K562 (cell line): ENCODE measurements around the gene GPHA2. TPM values are rescaled to one million over a fixed set of nuclear protein-coding genes. Genes with fewer than 3 reads are reported as not detected.

Experiments used
- ATAC-seq: fragments of 200-7000 bp; cut with Tn5 transposase; 3 replicates; pipeline ENCODE4 v1.9.1; 2020; ENCODE audit warnings: moderate library complexity
- BruUV-seq: library from RNA; stranded (reverse); fragments of 400-500 nt; replicated peaks from 2 replicates; lab custom pipeline; 2021; lab: Mats Ljungman, UMichigan
- CTCF ChIA-PET: fragments of 300-600 bp; formaldehyde crosslinking; extraction: SDS; loops from one replicate; lab custom pipeline; 2021; ENCODE audit warnings: low intra/inter-chr PET ratio; lab: Yijun Ruan, JAX
- POLR2A ChIA-PET: fragments of 300-600, 350-650 bp; sonication (Branson Sonifier 250); formaldehyde crosslinking; extraction: SDS; loops from one replicate; lab custom pipeline; 2021; ENCODE audit warnings: antibody characterized with exemption, inconsistent platforms; lab: Yijun Ruan, JAX
- DNase-seq, 4 experiments: peaks; one replicate each; pipeline versions ENCODE4 v3.0.0 to v3.0.0-alpha.2; 2011 to 2018; ENCODE audit warnings: low spot score in 3 of 4, mixed read lengths in 3 of 4; ENCODE audit errors: extremely low read depth in 1 of 4
- FAIRE-seq: peaks from 2 replicates; lab custom pipeline; 2011; peaks lifted over from hg19 to GRCh38; lab: Jason Lieb, UNC
- H2AFZ ChIP-seq: 2 replicates; pipeline ENCODE4 v1.6.0; 2011; ENCODE audit warnings: low read depth, low read length, control low read depth, inconsistent platforms
- H3K27ac ChIP-seq: fragments of 200-600 bp; 3 replicates; pipeline ENCODE4 v1.8.0; 2011; ENCODE audit warnings: low read depth, mild to moderate bottlenecking, control low read depth, inconsistent platforms, low read length, moderate library complexity, mixed read lengths; ENCODE audit errors: extremely low read depth
- H3K27me3 ChIP-seq, 2 experiments: fragments of 300-600 bp in 1 of 2; 2 replicates in 1 of 2; 3 replicates in 1 of 2; pipeline versions ENCODE4 v1.6.0 to v1.8.0; 2011; ENCODE audit warnings: inconsistent platforms in 2 of 2, low read length in 2 of 2, mild to moderate bottlenecking in 1 of 2, mixed read lengths in 1 of 2, moderate library complexity in 1 of 2; ENCODE audit not compliant: control insufficient read depth in 2 of 2, insufficient read depth in 2 of 2
- H3K36me3 ChIP-seq: fragments of 300-600 bp; 3 replicates; pipeline ENCODE4 v1.8.0; 2011; ENCODE audit warnings: mild to moderate bottlenecking, low read length, inconsistent platforms; ENCODE audit not compliant: control insufficient read depth, insufficient read depth
- H3K4me1 ChIP-seq, 2 experiments: fragments of 200-600 bp in 1 of 2; replicated peaks in 1 of 2; 2 replicates in 1 of 2; 3 replicates in 1 of 2; pipeline versions ENCODE4 v1.5.1 to v1.8.0; 2011; ENCODE audit warnings: inconsistent platforms in 2 of 2, low read length in 2 of 2, mild to moderate bottlenecking in 1 of 2, mixed read lengths in 1 of 2, moderate library complexity in 1 of 2; ENCODE audit not compliant: control insufficient read depth in 2 of 2, insufficient read depth in 2 of 2
- H3K4me2 ChIP-seq: 2 replicates; pipeline ENCODE4 v1.6.1; 2011; ENCODE audit warnings: low read length, control low read depth, inconsistent platforms, mixed read lengths; ENCODE audit not compliant: insufficient read depth
- H3K4me3 ChIP-seq: fragments of 200-600 bp; sonication (generic), shearing (Covaris generic); 2 replicates; pipeline ENCODE4 v1.5.1; 2016; ENCODE audit warnings: control low read depth, inconsistent platforms
- H3K79me2 ChIP-seq: fragments of 200-600 bp; 3 replicates; pipeline ENCODE4 v1.8.0; 2011; ENCODE audit warnings: low read length, inconsistent platforms; ENCODE audit not compliant: control insufficient read depth, insufficient read depth
- H3K9ac ChIP-seq, 2 experiments: 2 replicates each; pipeline versions ENCODE4 v1.6.0 to v1.6.1; 2011; ENCODE audit warnings: low read depth in 2 of 2, low read length in 2 of 2, control low read depth in 1 of 2, inconsistent platforms in 1 of 2, mild to moderate bottlenecking in 1 of 2, mixed read lengths in 1 of 2; ENCODE audit not compliant: insufficient read depth in 1 of 2
- H3K9me1 ChIP-seq: one replicate; pipeline ENCODE4 v1.6.0; 2011; ENCODE audit warnings: inconsistent platforms, mild to moderate bottlenecking, low read length, moderate library complexity; ENCODE audit not compliant: control insufficient read depth, insufficient read depth
- H3K9me3 ChIP-seq: replicated peaks from 2 replicates; pipeline ENCODE4 v1.5.1; 2011; ENCODE audit warnings: low read depth, low read length, inconsistent platforms; ENCODE audit not compliant: control insufficient read depth, insufficient read depth
- H4K20me1 ChIP-seq: replicated peaks from 2 replicates; pipeline ENCODE4 v1.6.1; 2011; ENCODE audit warnings: low read length, inconsistent platforms, mixed read lengths; ENCODE audit not compliant: control insufficient read depth, insufficient read depth
- DNMT1 ChIP-seq: fragments of 450-650 bp; IDR thresholded peaks from 2 replicates; pipeline ENCODE4 v1.6.1; 2016; ENCODE audit warnings: antibody characterized with exemption, mild to moderate bottlenecking
- FOXA1 ChIP-seq: fragments of 450-650 bp; IDR thresholded peaks from 2 replicates; pipeline ENCODE4 v1.6.1; 2016; ENCODE audit warnings: mild to moderate bottlenecking, borderline replicate concordance
- FOXJ2 ChIP-seq: fragments of 200-800 bp; sonication (Bioruptor generic); IDR thresholded peaks from 2 replicates; pipeline ENCODE4 v1.6.1; 2016; ENCODE audit warnings: missing genetic modification characterization, missing compliant biosample characterization
- MYBL2 ChIP-seq, 2 experiments: fragments of 450-650 bp in 1 of 2; sonication (generic) in 1 of 2; formaldehyde crosslinking in 1 of 2; IDR thresholded peaks; 2 replicates each; pipeline versions ENCODE4 v1.6.1 to v1.8.1; 2017 to 2022; ENCODE audit warnings: borderline replicate concordance in 1 of 2, inconsistent platforms in 1 of 2, low read depth in 1 of 2, mild to moderate bottlenecking in 1 of 2, missing genetic modification reagents in 1 of 2, moderate library complexity in 1 of 2
- POLR2AphosphoS5 ChIP-seq: IDR thresholded peaks from 2 replicates; pipeline ENCODE4 v1.6.1; 2011; ENCODE audit warnings: mild to moderate bottlenecking, low read depth, low read length, moderate library complexity; ENCODE audit not compliant: control insufficient read depth, insufficient read depth
- POLR3G ChIP-seq: IDR thresholded peaks from 2 replicates; pipeline ENCODE4 v1.6.1; 2011; ENCODE audit not compliant: insufficient read length, insufficient replicate concordance; ENCODE audit errors: extremely low read depth
- RBM39 ChIP-seq: fragments of 200-400 bp; formaldehyde crosslinking; optimal IDR thresholded peaks from 2 replicates; pipeline ENCODE3; 2018; ENCODE audit warnings: low read depth, low read length
- STAG1 ChIP-seq: sonication (generic); formaldehyde crosslinking; IDR thresholded peaks from 2 replicates; pipeline ENCODE4 v1.5.0; 2020; ENCODE audit warnings: missing genetic modification reagents, borderline replicate concordance
- TRIM24 ChIP-seq, 2 experiments: fragments of 450-650 bp; IDR thresholded peaks; 2 replicates each; pipeline ENCODE4 v1.6.1; 2016
- ZNF41 ChIP-seq: fragments of 250-450 bp; sonication (Bioruptor Pico); conservative IDR thresholded peaks from 2 replicates; pipeline ENCODE4 v1.4.0; 2020; ENCODE audit warnings: mild to moderate bottlenecking
- WGBS: fragments of 100-300 bp; shearing (Covaris generic); methylation state at CpG from one replicate; pipeline ENCODE4 v1.1.6; 2016; ENCODE audit warnings: low coverage, mixed read lengths; ENCODE audit not compliant: insufficient coverage; ENCODE audit errors: missing lambda C conversion rate; 5-methylcytosine and 5-hydroxymethylcytosine counted together
- in situ Hi-C: fragments of 300-500 bp; cut with MboI; formaldehyde crosslinking; loops from 4 replicates; pipeline ENCODE4 v1.15.0; 2018; ENCODE audit warnings: inconsistent platforms, mixed read lengths
- intact Hi-C: fragments of 100-400 bp; cut with micrococcal nuclease; formaldehyde crosslinking; loops from 2 replicates; pipeline ENCODE4 v1.14.2; 2022
- polyA plus RNA-seq, 8 experiments: library from polyadenylated mRNA; depleted of rRNA in 4 of 8; stranded (reverse) in 5 of 8; unstranded in 3 of 8; fragments of >200 nt; fragmentation: Nextera tagmentation in 2 of 8; fragmentation: Illumina TruSeq in 1 of 8; extraction: Ambion mirVana in 2 of 8; extraction: Trizol in 1 of 8; gene quantifications; 2 replicates each; pipeline versions ENCODE4 v1.2.1 to v1.2.3, GENCODE V29; 2011 to 2014; ENCODE audit warnings: inconsistent platforms in 1 of 8, missing spikeins in 1 of 8
- total RNA-seq, 7 experiments: library from RNA; depleted of rRNA in 6 of 7; stranded (reverse); fragments of >200 nt in 6 of 7; fragmentation: Illumina TruSeq in 2 of 7; extraction: Trizol in 2 of 7; gene quantifications; 2 replicates each; pipeline versions ENCODE4 v1.2.1 to v1.2.3, GENCODE V29; 2011 to 2021; ENCODE audit warnings: low replicate concordance in 1 of 7
- TF ChIP-seq, protein P1 (sequence below): fragments of 450-650 bp; IDR thresholded peaks from 2 replicates; pipeline ENCODE4 v1.6.1; 2014; ENCODE audit warnings: low read depth, mild to moderate bottlenecking, moderate library complexity, borderline replicate concordance
- TF ChIP-seq, protein P2 (sequence below): sonication (generic); formaldehyde crosslinking; IDR thresholded peaks from 2 replicates; pipeline ENCODE4 v1.8.1; 2022; ENCODE audit warnings: missing genetic modification reagents

GPHA2 gene
- total and polyA plus RNA-seq, 9 of the 15 experiments (the other 6 are each of a cell fraction or from before 2014, with no cell fraction given) = 0.17 to 0.22 TPM; not detected in 7

DNA sequence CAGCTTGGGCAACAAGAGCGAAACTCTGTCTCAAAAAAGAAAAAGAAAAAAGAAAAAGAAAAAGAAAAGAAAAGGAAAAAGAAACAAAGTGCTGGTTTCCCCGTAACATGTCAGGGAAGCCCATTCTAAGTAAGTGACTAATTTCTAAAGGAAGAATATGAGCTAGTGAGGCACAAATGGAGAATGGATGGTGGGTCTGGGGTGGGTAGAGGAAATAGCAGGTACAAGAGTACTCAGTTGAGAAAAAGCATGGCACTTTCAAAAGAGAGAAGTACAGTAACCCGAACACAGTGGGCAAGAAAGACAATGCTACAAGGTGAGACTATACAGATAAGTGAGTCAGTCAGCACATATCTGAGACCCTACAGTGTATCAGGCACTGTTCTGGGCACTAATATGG is 31.7 kb upstream of the GPHA2 start:
- no TSS peak for BruUV-seq
- Histone ChIP-seq H3K9ac (no peak overlapping the region), H3K36me3 (no peaks in the 10 kb centered on the region), H3K27ac (no peak overlapping the region), H3K4me1 (peaks cover 4 to 12% of the 10 kb centered on the region in 2 experiments; a peak in 4 of 5 replicates), H3K9me3 (no peaks in the 10 kb centered on the region), H2AFZ (no peak overlapping the region), H4K20me1 (no peaks in the 10 kb centered on the region), H3K4me3 (no peak overlapping the region), H3K27me3 (no peaks in the 10 kb centered on the region), H3K79me2 (no peaks in the 10 kb centered on the region), H3K4me2 (no peak overlapping the region), H3K9me1 (no peaks in the 10 kb centered on the region)
- WGBS = 44% methylated on average over 3 of the region's 3 CpGs
- POLR2A ChIA-PET = no interaction called here
- intact Hi-C loops = no loop called here
- DNase-seq = no peak
- ATAC-seq = no peak
- CTCF ChIA-PET = no interaction called here
- no peak for FAIRE-seq
- in situ Hi-C loops = no loop called here
- TF ChIP-seq FOXJ2 (tag) = no peak
- no peak for TF ChIP-seq TRIM24 (IDR thresholded peaks at IDR 0.05)
- TF ChIP-seq, protein P1, sequence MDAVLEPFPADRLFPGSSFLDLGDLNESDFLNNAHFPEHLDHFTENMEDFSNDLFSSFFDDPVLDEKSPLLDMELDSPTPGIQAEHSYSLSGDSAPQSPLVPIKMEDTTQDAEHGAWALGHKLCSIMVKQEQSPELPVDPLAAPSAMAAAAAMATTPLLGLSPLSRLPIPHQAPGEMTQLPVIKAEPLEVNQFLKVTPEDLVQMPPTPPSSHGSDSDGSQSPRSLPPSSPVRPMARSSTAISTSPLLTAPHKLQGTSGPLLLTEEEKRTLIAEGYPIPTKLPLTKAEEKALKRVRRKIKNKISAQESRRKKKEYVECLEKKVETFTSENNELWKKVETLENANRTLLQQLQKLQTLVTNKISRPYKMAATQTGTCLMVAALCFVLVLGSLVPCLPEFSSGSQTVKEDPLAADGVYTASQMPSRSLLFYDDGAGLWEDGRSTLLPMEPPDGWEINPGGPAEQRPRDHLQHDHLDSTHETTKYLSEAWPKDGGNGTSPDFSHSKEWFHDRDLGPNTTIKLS = no peak
- TF ChIP-seq DNMT1 = no peak
- no peak for TF ChIP-seq POLR3G
- TF ChIP-seq, protein P2, sequence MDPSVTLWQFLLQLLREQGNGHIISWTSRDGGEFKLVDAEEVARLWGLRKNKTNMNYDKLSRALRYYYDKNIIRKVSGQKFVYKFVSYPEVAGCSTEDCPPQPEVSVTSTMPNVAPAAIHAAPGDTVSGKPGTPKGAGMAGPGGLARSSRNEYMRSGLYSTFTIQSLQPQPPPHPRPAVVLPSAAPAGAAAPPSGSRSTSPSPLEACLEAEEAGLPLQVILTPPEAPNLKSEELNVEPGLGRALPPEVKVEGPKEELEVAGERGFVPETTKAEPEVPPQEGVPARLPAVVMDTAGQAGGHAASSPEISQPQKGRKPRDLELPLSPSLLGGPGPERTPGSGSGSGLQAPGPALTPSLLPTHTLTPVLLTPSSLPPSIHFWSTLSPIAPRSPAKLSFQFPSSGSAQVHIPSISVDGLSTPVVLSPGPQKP (CRISPR knock-in tag) = no peak
- TF ChIP-seq MYBL2 (IDR thresholded peaks at IDR 0.05; ENCODE audit: low read depth) = no peak
- no peak for TF ChIP-seq MYBL2 (CRISPR knock-in tag; IDR thresholded peaks at IDR 0.05; ENCODE audit: borderline replicate concordance)
- no peak for TF ChIP-seq POLR2AphosphoS5
- TF ChIP-seq ZNF41 (CRISPR knock-in tag) = no peak
- no peak for TF ChIP-seq RBM39
- no peak for TF ChIP-seq STAG1 (CRISPR knock-in tag)
- no peak for TF ChIP-seq FOXA1
- TF ChIP-seq, all 486 proteins: peak for 0
